GM21737 (cell line): Measurements from ENCODE around the gene DEFB128.
"Not testable (repeated sequence)": the region's sequence is repeated elsewhere in the genome, so short reads cannot be mapped to it uniquely, and the experiment has no call there.

ENCODE experiments used
- ATAC-seq: cut with Tn5 transposase; IDR thresholded peaks from one replicate; pipeline ENCODE4 v1.9.1; 2021; ENCODE audit warnings: mild to moderate bottlenecking, moderate library complexity; ENCODE audit not compliant: unreplicated experiment

The DEFB128 gene

DNA sequence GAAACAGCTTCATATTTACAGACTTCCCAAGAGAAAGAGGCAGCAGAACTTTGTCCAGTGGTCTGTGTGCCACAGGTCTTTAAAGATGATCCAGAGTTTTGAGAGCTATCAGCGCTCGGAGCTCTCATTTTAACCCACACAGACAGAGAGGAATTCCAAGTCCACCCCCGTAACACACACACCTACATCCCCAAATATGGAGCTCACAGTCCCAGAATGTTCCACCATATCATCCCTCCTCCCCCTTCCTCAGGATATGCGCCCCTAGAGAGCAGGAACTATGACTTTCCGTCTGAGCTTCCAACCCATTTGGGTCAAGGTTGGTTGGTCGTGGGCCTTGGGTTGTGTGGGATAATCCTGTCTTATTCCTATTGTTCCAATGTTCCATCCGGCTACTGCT is at the start of gene DEFB128:
DEFB128 (minus strand) TSS at position 101 of the 400 bp plus-strand sequence; CDS start at position 13, 88 bp downstream.
- ATAC-seq: no peak

DNA sequence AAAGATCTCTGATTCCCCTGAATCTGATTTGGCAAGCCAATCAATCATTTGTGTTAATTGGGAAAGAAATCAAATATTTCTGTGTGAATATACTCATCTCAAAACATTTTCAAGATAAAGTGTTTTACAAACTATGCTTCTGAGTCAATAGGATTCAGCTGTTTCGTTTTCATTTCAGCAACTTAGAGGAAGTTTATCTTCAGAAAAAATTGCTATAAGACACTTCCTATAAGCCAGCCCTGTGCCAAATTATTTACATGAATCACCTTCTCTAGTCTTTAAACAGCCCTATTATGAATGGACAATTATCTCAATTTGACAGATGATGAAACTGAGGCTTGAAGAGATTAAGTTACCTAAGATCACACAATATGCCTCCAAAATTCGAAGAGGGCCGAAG is 48.4 kb upstream of the DEFB128 start:
- ATAC-seq: no peak

DNA sequence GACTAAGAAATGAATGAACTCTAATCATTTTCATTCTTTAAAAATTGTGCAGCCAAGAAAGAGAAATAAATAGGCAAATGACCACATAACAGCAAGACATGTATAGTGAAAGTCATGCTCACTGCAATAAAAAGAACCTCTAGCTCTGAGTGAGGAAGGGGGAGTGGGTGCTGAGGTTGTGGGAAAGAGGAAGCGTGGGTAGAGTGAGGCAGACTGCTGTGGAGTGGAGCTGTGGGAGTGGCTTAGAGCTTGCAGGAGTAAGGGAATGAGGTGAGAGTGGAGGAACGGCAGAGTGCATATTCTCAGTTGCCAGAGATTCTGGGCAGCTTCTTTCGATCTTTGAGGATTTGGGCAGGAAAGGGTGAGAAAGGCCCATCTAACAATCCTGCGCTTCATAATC is 48.0 kb upstream of the DEFB128 start:
- no peak for ATAC-seq

DNA sequence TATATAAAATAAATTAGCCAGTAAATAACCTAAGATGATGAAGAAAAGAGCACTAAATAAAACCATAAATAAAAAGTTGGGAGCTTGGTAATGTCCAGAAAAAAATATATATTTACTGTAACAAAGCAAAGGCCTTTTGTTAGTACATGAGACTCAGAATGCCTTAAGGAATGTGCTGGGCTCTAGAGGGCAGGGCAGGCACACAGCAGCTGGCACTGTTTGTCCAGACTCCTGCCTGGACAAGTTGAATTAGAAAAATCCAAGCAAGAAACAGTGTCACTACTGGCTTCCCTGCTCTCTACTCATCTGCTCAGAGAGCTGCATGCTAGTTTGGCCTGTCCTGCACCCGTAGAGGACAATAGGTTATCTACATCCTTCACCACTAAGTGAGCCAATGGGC is 46.4 kb upstream of the DEFB128 start:
- no peak for ATAC-seq

DNA sequence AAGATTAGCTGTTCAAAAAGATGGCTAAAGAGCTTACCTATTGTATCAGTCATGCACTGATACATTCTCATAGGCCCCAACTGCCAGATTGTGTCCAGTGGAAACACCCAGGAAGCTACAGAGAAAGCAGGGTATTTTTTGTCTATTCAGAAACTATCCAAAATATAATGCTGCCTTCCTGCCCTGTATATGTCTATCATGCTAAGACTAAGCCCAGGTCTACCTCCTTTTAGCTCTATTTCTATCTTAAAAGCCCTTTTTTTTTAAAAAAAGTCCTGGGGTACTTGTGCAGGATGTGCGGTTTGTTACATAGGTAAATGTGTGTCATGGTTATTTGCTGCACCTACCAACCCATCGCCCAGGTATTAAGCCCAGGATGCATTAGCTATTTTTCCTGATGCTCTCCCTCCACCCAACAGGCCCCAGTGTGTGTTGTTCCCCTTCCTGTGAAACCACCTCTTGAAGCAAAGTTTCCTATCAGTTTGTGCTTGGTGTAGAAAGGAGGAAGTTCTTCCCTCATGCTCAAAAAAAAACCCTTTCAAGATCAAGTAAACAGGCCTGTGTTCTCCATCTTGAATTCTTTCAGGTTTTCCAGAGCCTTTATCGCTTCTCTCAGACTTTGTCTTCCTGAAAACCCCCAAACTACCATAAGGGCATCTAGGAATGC is 38.1 kb upstream of the DEFB128 start:
- no peak for ATAC-seq

DNA sequence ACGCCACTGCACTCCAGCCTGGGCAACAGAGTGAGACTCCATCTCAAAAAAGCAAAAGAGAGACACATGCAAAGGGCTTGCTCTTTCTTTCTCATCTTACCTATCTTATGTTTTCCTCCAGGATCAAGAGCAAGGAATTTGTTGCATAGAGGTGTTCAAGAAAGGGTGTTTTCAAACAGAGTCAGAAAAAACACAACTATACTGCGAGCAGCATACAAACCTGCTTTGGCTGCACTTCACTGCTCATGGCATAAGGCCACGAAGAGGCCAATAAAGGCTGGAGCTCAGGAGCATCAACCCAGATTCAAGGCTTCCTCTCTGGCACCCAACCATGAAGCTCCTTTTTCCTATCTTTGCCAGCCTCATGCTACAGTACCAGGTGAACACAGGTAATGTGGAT is 37.4 kb upstream of the DEFB128 start, which contains the start of gene DEFB129:
DEFB129 (plus strand) TSS at position 301 of the 400 bp plus-strand sequence; CDS start at position 332, 31 bp downstream.
- ATAC-seq: no peak

DNA sequence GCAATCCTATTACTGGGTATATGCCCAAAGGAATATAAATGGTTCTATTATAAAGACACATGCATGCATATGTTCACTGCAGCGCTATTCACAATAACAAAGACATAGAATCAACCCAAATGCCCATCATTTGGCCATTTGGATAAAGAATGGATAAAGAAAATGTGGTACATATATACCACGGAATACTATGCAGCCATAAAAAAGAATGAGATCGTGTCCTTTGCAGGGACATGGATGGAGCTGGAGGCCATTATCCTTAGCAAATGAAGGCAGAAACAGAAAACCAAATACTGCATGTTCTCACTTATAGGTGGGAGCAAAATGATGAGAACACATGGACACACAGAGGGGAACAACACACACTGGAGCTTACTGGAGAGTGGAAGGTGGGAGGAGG is 36.4 kb upstream of the DEFB128 start:
- not testable (repeated sequence) for ATAC-seq

DNA sequence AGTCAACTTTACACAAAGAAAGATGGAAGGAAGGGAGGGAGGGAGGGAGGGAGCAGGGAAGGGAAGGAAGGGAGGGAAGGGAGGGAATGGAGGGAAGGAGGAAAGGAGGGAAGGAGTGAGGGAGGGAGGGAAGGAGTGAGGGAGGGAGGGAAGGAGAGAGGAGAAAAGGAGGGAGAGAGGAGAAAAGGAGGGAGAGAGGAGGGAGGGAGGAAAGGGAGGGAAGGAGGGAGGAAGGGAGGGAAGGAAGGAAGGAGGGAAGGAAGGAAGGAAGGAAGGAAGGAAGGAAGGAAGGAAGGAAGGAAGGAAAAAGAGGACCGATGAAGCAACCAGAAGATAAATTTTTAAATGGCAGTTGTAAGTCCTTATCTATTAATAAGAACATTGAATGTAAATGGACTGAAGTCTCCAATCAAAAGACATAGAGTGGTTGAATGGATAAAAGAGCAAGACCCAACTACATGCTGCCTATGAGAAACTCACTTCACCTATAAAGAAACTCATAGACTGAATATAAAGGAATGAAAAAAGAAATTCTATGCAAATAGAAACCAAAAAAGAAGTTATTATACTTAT is 31.8 kb upstream of the DEFB128 start:
- ATAC-seq: no peak

DNA sequence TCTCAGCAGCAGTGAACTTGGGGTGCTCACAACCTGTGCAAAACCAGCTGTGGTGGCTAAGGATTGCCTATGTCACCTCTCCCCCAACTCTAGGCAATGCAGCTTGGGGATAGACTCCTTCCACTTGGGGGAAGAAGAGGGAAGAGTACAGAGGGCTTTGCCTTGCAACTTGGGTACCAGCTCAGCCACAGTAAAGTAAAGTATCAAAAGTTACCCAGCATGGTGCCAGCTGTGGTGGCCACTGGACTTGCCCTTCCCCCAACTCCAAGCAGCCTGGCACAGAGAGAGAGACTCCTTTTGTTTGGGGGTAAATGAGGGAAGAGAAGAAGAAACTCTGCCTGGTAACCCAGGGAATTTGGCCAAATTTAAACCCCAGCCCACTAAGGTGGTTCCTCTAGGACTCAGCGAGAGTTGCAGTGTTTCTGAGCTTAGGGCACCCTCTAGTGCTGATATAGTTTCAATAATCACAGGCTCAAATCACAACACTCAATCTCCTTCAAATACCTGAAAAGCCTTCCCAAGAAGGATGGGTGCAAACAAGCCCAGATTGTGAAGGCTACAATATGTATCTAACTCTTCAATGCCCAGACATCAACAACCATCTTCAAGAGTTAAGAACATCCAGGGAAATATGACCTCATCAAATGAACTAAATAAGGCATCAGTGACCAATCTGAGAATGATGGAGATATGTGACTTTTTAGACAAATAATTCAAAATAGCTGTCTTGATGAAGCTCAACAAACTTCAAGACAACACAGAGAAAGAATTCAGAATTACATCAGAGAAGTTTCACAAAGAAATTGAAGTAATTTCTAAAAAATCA is 30.0 kb upstream of the DEFB128 start:
- ATAC-seq: no peak

DNA sequence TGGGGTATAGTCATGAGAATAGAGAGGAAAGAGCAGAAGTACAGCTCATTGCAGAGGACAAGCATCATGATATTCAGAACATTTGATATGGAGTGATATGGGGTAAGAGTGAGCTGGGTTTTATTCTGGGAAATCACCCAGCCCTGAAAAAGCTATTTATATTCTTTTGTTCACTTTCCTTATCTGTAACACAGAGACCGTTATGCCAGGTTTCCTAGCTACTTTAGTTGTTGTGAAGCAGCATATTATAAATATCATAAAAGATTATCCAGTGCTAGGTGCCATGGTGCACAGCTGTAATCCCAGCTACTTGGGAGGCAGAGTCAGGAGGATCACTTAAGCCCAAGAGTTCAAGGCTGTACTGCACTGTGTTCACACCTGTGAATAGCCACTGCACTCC is 27.8 kb upstream of the DEFB128 start:
- ATAC-seq: no peak

DNA sequence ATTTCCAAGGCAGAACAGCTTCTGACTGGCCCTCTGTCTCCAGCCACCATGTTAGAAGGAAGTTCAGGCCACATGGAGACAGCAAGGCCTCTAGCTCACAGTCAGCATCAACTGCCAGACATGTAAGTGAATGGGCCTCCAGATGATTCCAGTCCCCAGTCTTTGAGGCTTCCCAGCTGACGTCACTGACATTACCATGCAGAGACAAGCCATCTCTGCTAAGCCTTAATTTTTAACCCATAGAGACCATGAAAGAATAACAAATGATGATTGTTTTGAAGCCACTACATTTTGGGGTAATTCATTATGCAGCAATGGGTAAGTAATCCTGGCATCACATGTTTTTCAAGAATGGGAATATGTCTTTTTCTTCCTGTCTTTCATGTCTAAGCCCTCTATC is 26.3 kb upstream of the DEFB128 start:
- ATAC-seq: no peak

DNA sequence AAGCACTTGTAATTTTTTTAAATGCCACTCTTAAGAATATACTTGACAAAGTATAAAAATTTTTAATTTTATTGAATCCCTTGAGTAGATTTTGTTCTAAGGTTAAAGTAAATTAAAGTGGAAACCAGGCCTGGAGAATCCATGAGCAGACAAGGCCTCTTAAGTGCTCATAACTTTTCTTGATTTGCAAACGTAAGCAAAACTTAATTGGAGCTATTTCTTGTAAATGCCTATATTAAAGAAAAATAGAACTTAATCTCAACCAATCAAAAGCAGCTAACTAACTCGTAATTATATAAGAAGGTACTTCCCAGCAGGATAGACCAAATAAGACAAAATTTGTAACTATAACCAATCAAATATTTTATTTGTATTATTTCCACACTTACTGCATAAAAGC is 24.9 kb upstream of the DEFB128 start:
- ATAC-seq: no peak

DNA sequence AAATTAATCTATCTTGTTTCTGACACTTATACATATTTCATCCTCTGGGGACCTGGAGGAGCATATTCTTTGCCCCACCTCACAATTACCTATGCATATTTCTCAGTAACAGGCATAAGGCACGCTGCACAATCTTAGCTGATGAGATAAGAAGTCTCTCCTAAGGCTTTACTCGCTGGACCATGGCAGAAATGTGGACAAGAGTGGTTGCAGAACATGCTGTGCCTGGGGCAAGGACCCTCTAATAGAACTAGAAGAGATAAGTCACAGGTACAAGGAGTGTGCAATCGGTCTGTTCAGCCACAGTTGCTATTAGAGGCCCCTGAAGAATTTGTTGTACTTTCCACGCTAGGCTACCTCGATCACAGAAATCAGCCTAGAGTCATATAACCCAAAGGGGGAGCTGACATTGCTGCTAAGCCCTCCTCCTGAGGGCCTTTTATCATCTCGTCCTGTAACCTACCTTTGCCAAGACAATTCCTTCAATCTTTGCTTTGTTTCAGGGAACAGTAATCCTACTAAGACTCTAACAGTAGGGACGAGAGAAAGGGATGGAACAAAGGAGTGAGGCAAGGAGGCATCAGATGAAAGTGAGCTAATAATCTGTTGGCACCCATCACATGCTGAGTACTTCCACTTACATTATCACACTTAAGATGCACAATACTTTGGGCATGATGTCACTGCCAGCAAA is 21.4 kb upstream of the DEFB128 start:
- ATAC-seq: no peak

DNA sequence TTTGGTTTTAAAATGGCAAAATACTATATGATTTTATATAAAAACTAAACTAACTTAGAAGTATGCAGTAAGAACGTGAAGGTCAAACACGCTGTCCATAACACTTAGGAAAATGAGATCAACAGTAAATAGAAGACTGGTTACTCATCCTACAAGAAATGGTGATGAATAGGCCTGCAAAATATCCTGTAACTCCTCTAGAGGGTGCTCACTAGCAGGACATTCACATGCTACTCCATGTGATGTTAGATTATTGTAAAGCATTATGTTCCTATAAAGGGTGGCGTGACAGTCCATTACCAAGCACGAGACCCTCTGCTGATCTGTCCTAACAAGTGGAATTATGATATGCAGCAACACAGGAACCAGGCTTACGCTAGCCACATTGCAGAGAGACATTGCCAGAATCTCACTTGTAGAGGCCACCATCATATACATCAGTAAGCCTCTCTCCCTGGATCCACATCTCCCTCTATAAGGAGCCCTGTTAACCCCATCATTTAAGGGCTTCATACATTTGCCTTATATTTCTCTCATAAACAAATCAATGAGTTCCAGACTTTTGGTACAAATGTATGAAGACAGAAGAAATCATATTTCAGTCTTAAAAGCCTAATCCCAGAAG is 19.5 kb upstream of the DEFB128 start:
- no peak for ATAC-seq

DNA sequence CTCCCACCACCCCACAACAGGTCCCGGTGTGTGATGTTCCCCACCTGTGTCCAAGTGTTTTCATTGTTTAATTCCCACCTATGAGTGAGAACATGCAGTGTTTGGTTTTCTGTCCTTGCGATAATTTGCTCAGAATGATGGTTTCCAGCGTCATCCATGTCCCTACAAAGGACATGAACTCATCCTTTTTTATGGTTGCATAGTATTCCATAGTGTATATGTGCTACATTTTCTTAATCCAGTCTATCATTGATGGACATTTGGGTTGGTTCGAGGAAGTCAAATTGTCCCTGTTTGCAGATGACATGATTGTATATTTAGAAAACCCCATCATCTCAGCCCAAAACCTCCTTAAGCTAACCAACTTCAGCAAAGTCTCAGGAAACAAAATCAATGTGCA is 14.1 kb upstream of the DEFB128 start:
- not testable (repeated sequence) for ATAC-seq

DNA sequence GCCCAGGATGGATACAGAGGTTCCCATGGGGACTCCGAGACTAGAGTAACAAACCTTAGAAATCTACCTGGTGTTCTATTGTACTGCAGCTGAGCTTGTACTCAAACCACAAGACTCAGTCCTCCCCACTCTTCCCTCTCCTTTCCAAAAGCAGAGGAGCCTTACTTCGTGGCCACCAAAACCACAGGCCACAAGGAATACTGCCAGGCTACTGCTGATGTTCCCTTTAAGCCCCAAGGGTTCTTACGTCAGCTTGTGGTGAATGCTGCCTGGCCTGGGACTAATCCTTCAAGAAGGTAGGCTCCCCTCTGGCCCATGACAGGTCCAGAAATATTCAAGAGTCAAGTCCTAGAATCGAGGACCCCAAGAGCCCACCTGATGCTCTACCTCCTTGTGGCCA is 10.5 kb upstream of the DEFB128 start:
- ATAC-seq: no peak

DNA sequence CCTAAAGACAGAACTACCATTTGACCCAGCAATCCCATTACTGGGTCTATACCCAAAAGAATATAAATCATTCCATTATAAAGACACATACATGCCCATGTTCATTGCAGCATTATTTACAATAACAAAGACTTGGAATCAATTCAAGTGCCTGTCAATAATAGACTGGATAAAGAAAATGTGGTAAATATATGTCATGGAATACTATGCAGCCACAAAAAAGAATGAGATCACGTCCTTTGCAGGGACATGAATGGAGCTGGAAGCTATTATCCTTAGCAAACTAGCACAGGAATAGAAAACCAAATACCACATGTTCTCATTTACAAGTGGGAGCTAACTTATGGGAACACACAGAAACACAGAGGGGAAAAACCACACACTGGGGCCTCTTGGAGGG is 8.7 kb upstream of the DEFB128 start:
- no peak for ATAC-seq

DNA sequence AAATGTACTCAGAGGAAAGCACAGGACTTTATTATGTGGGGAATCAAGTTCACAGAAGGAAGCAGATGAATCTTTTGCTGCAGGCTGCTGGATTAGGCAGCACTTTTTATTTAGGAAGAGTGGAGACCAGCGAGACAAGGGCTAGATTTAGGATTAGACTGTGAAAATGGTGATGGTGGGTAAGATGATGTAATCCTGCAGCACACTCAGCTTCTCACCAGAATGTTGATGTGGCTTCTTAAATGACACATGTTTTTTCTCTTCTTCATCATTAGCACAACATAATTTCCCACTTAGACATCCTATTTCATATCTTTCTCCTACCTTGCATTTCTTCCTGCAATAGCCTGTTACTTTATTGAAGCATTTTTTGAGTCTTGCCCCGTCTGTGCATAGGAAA is 1.8 kb downstream of the DEFB128 start:
- no peak for ATAC-seq

DNA sequence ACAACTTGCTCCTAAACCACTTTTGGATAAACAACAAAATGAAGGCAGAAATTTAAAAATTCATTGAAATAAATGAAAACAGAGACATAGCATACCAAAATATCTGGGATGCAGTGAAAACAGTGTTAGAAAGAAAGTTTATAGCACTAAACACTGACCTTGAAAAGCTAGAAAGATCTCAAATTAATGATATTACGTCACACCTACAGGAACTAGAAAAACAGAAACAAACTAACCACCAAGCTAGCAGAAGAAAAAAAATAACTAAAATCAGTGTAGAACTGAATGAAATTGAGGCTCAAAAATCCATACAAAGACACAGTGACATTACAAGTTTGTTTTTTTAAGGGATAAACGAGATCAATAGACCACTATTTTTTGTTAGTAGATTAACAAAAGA is 5.2 kb downstream of the DEFB128 start:
- ATAC-seq: no peak

DNA sequence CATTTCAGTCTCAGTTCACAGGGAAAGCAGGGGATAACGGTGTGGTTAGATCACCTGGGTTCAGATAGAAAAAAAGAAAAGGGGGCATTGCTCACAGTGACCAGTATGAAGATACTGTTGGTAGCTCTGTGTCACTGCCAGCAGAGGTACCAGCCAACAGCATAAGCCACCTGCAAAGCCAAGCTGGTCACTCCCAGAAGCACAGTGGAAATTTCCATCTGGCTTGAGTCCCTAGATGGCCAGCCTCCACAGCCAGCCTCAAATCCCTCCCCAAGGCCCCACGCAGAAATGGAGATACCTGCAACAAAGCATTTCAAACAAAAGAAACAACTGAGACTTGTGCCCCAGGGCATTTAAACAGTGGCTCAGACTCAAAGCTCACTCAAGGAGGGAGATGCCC is 20.6 kb downstream of the DEFB128 start:
- ATAC-seq: no peak

DNA sequence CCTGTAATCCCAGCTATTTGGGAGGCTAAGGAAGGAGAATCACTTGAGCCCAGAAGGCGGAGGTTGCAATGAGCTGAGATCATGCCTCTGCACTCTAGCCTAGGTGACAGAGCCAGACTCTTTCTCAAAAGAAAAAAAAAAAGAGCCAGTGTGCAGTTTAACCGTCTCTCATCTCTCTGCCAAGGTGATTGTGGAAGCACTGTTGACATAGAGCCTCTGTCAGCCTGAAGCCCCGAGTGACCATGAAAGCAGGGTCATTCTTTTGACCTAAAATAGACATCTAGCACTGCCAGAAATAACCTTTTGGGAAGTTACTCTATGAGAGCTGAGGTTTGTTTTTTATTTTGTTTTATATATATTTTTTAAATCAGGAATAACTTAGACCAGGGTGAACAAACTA is 24.9 kb downstream of the DEFB128 start:
- ATAC-seq: no peak
